Measurements from ENCODE around the gene PDXP.

PDXP gene

GRCh38 chr22:37710675-37711074, 52.2 kb downstream of the PDXP start:
- Histone ChIP-seq H3K9me3 (ENCODE audit: control insufficient read depth in 1 of 2, low read length in 2 of 2) (no peaks in the 10 kb centered on the region), H3K36me3 (ENCODE audit: control insufficient read depth in 1 of 2, insufficient read depth in 2 of 2, low read length in 2 of 2) (no peaks in the 10 kb centered on the region), H3K4me1 (ENCODE audit: control insufficient read depth in 1 of 2, insufficient read depth in 2 of 2, low read length in 2 of 2) (no peaks in the 10 kb centered on the region), H3K27ac (ENCODE audit: low read length) (no peak overlapping the region), H3K4me3 (ENCODE audit: low read depth in 1 of 2, low read length in 2 of 2) (no peak overlapping the region), H3K27me3 (ENCODE audit: low read depth, low read length) (no peaks in the 10 kb centered on the region)

- H3K27me3 ChIP-seq (ENCODE audit: low read depth, low read length) = no peaks in the 10 kb centered on the region
- no peaks in the 10 kb centered on the region for H3K4me1 ChIP-seq (ENCODE audit: control insufficient read depth in 1 of 2, insufficient read depth in 2 of 2, low read length in 2 of 2)
- H3K27ac ChIP-seq (ENCODE audit: low read length) = no peak overlapping the region
- no peak overlapping the region for H3K4me3 ChIP-seq (ENCODE audit: low read depth in 1 of 2, low read length in 2 of 2)
- no peaks in the 10 kb centered on the region for H3K36me3 ChIP-seq (ENCODE audit: control insufficient read depth in 1 of 2, insufficient read depth in 2 of 2, low read length in 2 of 2)
- no peaks in the 10 kb centered on the region for H3K9me3 ChIP-seq (ENCODE audit: control insufficient read depth in 1 of 2, low read length in 2 of 2)
Measured at GRCh38 chr22:37711490-37711889, 53.0 kb downstream of the PDXP start.

GRCh38 chr22:37713761-37714160, 55.2 kb downstream of the PDXP start:
- Histone ChIP-seq H3K27me3 (ENCODE audit: low read depth, low read length) (no peaks in the 10 kb centered on the region), H3K4me3 (ENCODE audit: low read depth in 1 of 2, low read length in 2 of 2) (no peak overlapping the region), H3K4me1 (ENCODE audit: control insufficient read depth in 1 of 2, insufficient read depth in 2 of 2, low read length in 2 of 2) (no peaks in the 10 kb centered on the region), H3K36me3 (ENCODE audit: control insufficient read depth in 1 of 2, insufficient read depth in 2 of 2, low read length in 2 of 2) (no peaks in the 10 kb centered on the region), H3K9me3 (ENCODE audit: control insufficient read depth in 1 of 2, low read length in 2 of 2) (no peaks in the 10 kb centered on the region), H3K27ac (ENCODE audit: low read length) (no peak overlapping the region)

- Histone ChIP-seq H3K4me3 (ENCODE audit: low read depth in 1 of 2, low read length in 2 of 2) (no peak overlapping the region), H3K36me3 (ENCODE audit: control insufficient read depth in 1 of 2, insufficient read depth in 2 of 2, low read length in 2 of 2) (no peaks in the 10 kb centered on the region), H3K4me1 (ENCODE audit: control insufficient read depth in 1 of 2, insufficient read depth in 2 of 2, low read length in 2 of 2) (no peaks in the 10 kb centered on the region), H3K27ac (ENCODE audit: low read length) (no peak overlapping the region), H3K9me3 (ENCODE audit: control insufficient read depth in 1 of 2, low read length in 2 of 2) (no peaks in the 10 kb centered on the region), H3K27me3 (ENCODE audit: low read depth, low read length) (no peaks in the 10 kb centered on the region)
Measured at GRCh38 chr22:37714634-37715033, 56.1 kb downstream of the PDXP start.

GRCh38 chr22:37715760-37716159, 57.2 kb downstream of the PDXP start:
- Histone ChIP-seq H3K27ac (ENCODE audit: low read length) (no peak overlapping the region), H3K9me3 (ENCODE audit: control insufficient read depth in 1 of 2, low read length in 2 of 2) (no peaks in the 10 kb centered on the region), H3K36me3 (ENCODE audit: control insufficient read depth in 1 of 2, insufficient read depth in 2 of 2, low read length in 2 of 2) (no peaks in the 10 kb centered on the region), H3K4me3 (ENCODE audit: low read depth in 1 of 2, low read length in 2 of 2) (no peak overlapping the region), H3K27me3 (ENCODE audit: low read depth, low read length) (no peaks in the 10 kb centered on the region), H3K4me1 (ENCODE audit: control insufficient read depth in 1 of 2, insufficient read depth in 2 of 2, low read length in 2 of 2) (no peaks in the 10 kb centered on the region)
